Stimulated activated CD8-positive, alpha-beta memory T cell treated with anti-CD3 and anti-CD28 coated beads, Interleukin-12 subunit alpha, Interleukin-12 subunit beta, amount 100 ng/mL, for 24 hours (primary cell): ENCODE data around the gene TDRD1.

Experiments
- DNase-seq: peaks from one replicate; pipeline ENCODE4 v3.0.0-alpha.2; 2020; ENCODE audit errors: extremely low read depth

TDRD1 gene

DNA sequence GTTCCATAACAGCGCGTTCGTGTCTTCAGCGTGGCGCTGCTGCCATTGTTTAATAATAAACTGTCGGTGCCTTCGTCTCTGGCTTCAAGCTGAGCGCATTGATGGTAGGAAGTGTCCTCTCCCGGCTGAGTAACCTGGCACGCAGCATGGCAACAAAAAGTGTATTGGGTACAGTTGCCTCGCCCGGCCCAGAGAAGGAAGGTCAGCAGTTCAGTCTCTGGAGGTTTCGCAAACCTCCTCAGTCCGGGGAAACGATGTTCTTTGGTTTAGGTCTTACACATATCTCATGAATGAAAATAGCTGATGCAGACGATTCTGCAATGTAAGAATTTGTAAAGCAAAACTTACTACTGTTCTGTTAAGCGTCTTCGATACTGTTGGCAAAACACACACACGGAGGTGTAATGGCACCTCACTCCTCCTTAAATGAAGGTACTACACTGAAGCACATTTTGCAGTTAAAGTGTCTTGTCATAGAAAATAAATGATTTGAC is 4.4 kb upstream of the TDRD1 start:
- DNase-seq: peak; percentile 15

DNA sequence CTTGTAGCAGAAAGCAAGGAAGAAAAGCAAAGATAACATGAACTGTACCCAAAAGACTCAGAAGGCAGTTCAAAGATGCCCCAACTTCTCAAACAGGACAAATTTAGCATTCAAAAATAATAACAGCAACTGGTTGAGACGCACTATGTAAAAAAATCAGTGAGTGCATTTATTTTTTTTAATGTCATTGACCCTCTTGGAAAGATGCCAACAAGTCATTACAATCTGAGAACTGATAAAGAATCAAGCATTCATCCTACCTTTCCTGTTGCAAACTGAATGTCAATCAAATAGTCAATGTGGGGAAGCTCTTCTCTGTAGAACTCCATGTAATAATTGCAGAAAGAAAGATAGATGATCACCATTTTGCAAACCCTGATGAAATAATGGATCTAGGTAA is 3.5 kb upstream of the TDRD1 start:
- DNase-seq: no peak

DNA sequence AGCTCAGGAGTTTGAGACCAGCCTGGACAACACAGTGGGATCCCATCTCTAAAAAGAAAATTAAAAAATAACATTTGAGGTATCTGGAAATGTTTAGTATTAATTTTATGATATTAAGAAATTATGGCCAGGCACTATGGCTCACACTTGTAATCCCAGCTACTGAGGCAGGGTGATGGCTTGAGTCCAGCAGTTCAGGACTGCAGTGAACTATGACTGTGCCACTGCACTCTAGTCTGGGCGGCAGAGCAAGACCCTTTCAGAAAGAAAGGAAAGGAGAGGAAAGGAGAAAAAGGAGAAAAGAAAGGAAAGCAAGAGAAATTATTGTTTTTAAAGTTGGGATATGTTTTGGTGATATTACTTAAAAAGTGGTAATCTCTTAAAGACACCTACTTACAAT is 2.6 kb upstream of the TDRD1 start:
- DNase-seq: no peak

DNA sequence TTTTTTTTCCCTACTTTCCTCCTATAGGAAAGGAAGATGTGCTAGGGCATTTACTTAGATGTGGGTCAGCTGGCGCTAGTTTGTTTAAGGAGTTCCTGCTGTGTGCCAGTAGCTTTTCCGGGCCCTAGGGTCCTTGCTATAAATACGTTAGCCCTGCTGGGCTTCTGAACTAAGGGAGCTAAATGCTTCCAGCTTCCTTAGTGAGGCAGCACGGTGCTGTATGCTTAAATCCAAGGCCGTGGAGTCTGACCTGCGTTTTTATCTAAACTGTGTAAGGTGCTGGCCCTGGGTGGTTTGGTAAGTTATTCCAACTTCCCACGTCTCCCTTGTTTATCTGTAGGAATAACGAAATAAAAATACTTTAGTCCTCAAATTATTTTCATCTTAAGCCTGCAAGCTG is 594 bp downstream of the TDRD1 start:
- DNase-seq: no peak

DNA sequence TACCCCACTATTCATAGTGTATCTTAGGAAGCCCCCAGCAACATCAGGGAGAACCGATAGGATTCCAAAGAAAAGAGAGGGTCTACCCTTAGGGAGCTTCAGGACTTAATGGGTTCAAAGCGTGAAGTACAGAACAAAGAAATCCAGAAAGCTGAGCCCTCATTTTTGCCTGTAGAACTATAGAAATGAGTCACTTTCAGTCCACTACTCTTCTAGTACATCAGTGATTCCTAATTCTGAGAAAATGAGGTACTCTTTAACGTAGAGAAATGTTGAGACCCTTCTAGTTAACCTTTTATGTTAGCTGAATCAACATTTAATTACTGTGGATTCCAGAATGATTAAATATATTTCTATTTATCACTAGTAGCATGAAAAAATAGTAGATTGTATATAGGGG is 1.8 kb downstream of the TDRD1 start:
- DNase-seq: no peak

DNA sequence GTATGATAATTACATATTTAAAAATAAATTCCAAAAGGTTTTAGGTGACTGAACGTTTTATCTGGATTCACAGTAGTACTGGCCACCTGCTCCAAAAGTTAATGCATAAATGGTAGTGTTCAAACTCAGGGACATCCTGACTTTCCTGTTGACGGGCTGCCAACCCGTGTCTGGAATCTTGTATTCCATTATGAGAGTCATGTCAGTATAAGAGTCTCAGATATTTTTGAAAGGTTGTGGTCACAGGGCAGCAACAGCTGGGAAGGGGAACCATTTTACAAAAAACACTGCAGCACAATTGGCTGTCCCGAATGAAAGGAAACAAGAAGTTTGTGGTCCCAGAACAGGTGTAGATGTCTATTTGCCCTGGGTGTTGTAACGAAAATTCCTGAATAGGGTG is 2.8 kb downstream of the TDRD1 start:
- DNase-seq: no peak

DNA sequence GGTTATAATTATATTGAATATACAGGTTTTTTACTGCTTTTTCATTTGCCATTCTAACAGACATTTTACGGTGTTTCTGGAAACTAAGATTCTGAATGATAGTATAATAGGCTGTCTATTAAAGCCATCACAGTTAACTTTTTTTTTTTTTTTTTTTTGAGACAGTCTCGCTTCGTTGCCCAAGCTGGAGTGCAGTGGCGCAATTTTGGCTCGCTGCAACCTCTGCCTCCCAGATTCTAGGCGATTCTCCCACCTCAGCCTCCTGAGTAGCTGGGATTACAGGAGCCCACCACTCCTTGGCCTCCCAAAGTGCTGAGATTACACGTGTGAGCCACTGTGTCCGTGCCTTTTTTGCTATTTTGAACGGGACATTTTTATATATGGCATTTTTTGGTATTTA is 4.4 kb downstream of the TDRD1 start:
- no peak for DNase-seq

DNA sequence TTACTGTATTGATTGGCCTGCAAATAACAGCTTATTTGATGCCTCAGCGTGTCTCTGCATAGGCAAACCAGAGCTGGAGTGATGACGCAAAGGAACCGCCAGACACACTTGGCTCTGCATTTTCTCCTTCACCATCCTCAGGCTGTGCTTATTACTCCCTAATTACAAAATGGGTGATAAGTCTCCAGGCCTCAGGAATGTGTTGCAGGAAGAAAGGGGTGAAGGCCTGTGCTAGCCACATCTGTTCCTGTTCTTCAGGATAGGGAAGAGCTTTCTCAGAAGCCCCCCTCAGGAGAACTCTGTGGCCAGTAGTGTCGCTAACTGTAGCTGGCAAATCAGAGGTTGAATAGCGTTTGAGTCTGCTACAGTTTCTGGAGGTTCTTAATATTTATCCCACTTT is 5.1 kb downstream of the TDRD1 start:
- DNase-seq: no peak

DNA sequence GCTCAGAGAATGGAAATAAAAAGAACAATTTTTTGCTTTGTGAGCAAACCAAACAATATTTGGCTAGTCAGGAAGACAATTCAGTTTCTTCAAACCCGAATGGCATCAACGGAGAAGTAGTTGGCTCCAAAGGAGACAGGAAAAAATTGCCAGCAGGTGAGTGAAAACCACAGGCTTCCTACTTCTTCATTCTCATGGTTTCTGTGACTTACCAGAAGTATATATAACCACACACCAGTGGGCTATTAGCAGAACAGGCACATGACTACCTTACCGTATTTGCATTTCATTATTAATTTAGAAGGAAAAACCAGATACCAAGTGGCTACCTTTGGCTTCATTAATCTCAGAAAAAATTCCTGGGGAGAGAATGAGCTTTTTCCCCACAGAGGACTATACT is 8.8 kb downstream of the TDRD1 start:
- no peak for DNase-seq

DNA sequence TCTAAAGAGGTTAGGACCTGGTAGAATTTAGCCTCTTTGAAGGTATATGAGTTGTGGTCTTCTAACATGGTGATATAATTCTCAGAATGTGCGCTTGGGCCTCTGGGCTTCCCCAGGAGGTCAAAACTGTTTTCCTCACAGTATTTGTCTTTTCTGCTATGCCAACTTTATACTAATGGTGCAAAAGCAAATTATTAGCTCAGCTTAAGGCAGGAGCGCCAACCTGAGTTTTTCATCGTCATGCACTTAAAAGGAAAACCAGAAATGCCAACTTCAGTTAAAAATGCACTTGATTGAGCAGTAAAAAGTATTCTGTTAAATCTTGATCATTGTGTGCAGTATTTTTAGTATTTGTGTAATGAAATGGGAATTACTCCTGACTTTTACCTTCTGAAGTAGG is 9.7 kb downstream of the TDRD1 start:
- DNase-seq: no peak

DNA sequence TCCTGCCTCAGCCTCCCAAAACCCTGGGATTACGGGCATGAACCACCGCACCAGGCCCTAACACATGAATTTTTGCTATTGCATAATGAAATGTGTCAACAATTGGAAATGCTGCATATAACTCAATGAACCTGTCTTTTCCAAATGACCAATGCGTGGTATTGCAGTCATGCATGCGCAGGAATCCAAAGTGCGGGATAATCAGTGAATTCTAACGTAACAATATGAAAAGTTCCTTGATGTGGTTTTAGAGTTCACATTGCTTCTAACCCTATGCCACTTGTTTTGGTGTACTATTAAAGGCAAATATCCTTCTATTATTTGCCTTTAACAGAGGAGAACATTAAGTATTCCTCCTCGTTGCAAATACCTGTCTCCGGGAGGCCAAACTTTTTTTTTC is 10.5 kb downstream of the TDRD1 start:
- no peak for DNase-seq

DNA sequence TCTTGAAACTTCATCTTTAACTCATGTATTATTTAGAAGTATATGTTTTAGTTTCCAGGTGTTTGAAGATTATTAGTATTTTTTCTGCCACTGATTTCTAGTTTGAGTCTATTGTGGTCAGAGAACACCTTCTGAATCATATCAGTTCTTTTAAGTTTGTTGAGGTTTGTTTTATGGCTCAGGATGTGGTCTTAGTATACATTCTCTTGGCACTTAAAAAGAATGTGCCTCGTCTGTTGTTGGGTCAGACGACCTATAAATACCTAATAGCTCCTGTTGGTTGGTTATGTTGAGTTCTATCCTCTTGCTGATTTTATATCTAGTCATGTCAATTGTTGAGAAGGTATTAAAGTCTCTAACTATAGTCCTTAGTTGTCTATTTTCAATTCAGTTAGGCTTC is 15.9 kb downstream of the TDRD1 start:
- DNase-seq: no peak

DNA sequence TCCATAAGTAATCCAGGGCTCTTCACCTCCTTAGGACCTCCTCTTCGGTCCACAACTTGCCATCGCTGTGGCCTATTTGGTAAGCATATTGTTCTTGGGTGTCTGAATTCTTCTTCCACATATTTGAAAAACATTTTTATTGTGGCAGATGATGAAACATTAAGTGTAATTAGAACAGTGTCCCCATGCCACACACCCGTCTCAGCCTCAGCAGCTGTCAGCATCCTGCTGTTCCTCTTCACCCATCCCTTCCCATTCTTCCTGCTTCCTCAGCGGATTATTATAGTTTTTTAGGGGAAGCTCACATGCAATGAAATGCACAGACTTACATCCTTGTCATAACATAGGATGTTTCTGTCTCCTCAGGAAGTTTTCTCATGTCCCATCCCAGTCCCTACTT is 20.1 kb downstream of the TDRD1 start:
- no peak for DNase-seq

DNA sequence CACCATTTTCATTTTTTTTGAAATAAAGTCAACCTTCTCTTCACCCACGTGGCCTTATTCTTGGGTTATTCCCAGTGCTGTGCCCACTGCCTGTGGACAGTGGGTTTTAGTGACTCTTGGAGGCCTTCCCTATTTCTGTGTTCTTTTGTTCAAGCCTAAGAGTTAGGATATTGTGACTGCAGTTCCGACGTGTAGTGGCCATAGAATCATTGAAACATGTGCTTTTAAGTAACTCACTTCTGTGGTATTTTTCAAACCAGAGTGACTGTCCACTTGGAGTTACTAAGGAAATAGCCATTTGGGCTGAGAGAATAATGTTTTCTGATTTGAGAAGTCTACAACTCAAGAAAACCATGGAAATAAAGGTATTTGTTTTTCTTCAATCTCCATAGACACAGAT is 23.7 kb downstream of the TDRD1 start:
- no peak for DNase-seq

DNA sequence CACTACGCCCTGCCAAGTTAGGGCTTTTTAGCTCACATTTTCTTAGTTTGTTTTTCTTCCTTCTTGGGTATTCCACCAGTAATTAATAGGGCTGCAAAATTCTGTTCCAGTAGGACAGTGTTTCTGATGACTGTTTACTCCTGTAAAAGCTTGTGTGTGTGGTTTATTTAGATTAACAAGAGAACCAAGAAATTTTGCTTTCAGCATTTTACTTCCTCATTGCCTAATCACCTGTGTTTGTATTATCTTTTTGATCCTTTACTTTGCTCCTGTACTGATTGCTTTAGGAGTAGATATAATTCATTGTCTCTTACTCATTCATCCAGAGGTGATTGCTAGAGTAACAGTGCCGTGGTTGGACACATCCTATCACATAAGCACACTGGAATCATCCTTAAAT is 27.7 kb downstream of the TDRD1 start:
- no peak for DNase-seq

DNA sequence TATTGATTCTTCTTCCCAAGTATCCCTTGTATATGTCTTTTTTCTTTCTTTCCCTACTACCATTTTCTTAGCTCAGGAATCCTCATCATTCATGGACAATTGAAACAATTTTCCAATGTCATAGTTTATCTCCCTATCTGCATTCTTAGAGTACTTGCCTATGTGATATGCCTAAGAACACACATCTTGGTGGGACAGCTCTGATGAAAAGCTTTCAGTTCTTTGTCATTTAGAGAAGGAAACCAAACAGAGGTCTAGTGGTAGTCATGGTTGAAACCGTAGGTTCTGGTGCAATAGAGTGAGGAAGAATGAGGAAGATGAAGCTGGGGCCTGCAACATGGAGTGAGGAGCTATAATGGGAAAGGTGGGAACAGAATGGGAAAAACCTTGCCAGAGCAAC is 28.2 kb downstream of the TDRD1 start:
- DNase-seq: no peak

DNA sequence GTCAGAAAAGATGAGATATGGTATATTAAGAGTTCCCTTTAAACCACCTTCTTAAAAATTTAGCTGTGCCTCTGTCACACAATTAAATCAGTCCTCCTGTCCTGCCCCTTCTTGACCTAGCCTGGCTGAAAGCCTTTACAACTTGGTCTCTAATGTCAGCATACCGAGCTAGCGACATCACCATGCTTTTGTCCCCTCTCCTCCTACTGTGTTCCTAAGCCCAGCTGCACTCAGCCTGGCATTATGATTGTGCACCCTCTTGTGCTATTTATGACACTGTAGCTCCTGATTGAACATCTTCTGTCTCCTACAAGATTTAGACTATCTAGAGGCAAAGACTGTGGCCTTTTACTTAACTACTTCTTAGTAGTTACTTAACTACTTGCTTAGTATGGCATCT is 29.2 kb downstream of the TDRD1 start:
- no peak for DNase-seq

DNA sequence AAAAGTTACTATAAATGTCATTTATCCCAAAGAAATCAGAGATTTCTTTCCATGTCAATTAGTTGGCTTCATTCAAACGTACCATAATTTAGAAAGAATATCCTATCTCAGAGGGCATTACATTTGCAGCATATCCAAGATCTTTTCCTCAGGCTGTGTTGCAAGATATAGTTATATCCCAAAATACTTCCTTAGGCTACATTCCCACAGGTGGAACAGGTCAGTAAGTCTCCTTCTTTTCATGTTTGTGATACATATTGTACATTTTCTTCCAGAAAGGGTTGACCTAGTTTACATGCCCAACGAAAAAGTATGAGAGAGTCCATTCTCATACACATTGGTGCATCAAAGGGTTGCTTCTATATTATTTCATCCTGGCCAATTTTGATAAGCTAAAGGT is 33.0 kb downstream of the TDRD1 start:
- no peak for DNase-seq

DNA sequence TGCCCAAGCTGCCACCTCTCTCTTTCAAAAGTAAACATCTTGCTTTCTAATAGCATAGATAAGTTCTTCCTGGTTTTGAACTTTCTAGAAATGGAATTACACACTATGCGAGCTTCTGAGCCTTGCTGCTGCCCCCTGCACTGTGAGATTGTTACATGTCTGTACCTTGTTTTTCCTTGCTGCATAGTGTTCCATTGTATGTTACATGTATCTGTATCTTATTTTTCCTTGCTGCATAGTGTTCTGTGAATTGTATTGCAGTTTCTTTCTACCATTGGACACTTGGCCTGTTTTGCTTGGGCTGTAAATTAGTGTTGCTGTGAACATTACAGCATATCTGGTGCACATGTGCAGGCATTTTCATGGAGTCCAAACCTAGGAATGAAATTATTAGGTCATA is 35.9 kb downstream of the TDRD1 start:
- no peak for DNase-seq

DNA sequence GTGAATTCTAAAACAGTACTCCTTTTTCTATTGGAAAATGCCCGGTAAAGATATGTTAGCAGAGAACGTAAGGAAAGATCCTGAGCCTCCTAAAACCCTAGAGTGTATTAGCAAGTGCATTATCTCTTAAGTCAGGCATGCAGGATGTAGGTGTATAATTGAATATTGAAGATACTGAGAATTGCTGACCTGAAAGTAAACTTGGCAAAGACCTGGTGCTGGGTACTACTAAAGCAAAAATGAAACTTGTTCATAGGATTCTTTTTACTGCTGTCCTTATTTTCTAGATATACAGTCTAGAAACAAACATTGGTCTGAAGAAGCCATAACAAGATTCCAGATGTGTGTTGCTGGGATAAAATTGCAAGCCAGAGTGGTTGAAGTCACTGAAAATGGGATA is 41.1 kb downstream of the TDRD1 start:
- no peak for DNase-seq

DNA sequence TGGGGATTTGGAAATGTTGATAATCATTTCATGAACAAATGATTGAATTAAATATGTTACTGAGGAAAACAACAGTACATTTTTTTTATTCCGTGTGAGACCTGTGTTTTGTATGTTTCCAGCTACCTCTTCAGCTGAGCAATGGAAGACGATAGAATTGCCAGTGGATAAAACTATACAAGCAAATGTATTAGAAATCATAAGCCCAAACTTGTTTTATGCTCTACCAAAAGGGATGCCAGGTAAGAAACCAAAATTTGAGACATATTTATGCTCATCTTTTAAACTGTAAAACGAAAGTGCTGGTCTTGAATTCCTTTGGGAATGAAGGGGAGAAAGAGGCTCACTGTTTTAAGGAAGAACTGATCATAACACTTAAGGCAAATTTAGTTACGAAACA is 42.1 kb downstream of the TDRD1 start:
- no peak for DNase-seq

DNA sequence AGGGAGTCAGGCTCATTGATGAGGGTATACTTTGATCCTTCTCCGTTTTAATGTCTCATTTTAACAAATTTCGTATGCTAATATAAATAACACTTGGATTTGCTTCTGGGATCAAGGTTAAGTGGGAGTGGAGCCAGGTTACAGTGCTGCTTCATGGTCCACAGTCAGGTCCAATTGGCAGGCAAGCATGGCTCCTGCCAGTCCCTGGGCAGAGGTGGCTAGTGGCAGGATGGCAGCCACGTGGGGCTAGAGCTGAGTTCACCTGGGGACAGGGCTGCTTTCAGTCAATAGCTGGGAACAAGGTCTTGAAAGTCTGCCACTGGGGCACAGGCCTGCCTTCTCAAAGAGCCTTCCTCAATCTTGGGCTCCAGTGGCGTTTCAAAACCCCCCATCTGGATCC is 43.9 kb downstream of the TDRD1 start:
- no peak for DNase-seq

DNA sequence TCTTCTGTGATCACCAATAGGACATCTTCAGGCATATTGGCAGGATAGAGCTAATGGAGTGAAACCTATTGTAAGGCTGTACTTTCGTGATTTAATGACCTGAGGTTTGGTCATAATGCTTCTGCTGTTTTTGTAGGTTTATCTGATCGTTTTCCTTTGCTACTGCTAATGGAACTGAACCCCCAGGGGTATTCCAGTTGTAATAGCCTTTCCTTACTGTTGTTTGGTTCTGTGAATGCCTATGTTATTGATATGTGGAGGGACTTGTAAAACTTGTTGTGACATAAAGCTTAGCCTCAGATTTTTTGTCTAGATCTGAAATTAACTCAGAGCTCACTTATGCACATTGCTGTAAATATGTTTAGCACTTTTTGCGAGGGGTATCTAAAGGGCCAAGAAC is 49.0 kb downstream of the TDRD1 start:
- no peak for DNase-seq

DNA sequence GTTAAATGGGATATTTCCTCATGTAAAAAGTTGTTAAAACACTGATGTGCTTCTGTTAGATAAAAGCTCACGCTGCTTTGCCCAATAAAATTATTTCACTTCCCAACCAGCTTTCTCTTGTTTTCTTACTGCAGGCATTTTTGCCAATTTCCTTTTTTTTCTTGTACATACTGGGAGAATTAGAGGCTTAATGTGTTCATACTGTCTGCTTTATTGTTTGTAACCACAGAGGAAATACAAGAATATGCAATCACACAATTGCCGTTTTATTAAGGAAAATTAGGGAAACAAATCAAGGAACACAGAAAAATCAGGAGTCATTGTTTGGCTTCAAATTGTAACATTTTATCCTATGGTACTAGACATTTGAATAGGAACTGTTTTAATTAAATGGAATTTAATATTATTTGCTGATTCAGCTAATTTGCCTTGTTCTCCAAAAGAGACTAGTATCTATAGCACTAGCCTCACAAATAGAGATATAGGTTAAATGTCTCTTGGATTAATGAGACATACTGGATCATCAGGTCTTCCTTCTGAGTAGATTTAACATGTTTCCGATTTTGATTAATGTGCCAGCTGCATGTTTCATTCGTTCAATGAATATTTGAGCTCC is 53.5 kb downstream of the TDRD1 start:
- no peak for DNase-seq

DNA sequence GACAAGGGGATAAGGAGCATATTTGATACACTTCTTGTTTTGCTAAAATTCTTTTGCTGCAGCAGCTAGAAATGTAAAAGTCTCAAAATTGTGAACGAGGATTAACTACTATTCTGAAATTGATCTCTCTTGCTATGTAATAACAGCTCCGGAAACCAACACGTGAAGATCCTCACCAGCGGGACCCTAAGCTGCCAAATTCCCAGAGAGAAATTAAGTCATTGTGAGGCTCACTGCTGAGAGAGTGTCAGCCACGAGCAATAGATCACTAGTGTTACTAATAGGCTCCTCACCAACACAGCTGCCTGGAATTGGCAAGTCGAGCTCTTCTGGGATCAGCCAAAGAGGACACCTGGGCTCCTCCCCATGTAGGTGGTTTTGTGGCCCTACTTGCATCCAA is 54.3 kb downstream of the TDRD1 start:
- DNase-seq: no peak
